Astrocyte (in vitro differentiated cells and primary cell): Measurements from ENCODE around the gene UBALD2. TPM values are rescaled to one million over a fixed set of nuclear protein-coding genes. Genes with fewer than 3 reads are reported as not detected.

Experiments
- DNase-seq: peaks from one replicate; pipeline ENCODE4 v3.0.0-alpha.2; 2010; ENCODE audit warnings: low read depth
- FAIRE-seq: peaks from 2 replicates; lab custom pipeline; 2011; peaks lifted over from hg19 to GRCh38; lab: Jason Lieb, UNC
- H2AFZ ChIP-seq: 2 replicates; pipeline ENCODE4 v1.6.0; 2012; ENCODE audit warnings: low read depth, low read length, inconsistent platforms
- H3K27ac ChIP-seq: 2 replicates; pipeline ENCODE4 v1.5.1; 2011; ENCODE audit warnings: low read depth, low read length, inconsistent platforms
- H3K27me3 ChIP-seq: 2 replicates; pipeline ENCODE4 v1.6.0; 2011; ENCODE audit warnings: low read length, inconsistent platforms; ENCODE audit not compliant: insufficient read depth
- H3K36me3 ChIP-seq: 2 replicates; pipeline ENCODE4 v1.5.1; 2011; ENCODE audit warnings: low read length, inconsistent platforms; ENCODE audit not compliant: insufficient read depth
- H3K4me1 ChIP-seq: 2 replicates; pipeline ENCODE4 v1.5.1; 2011; ENCODE audit warnings: low read length, inconsistent platforms; ENCODE audit not compliant: insufficient read depth
- H3K4me2 ChIP-seq: 2 replicates; pipeline ENCODE4 v1.6.0; 2012; ENCODE audit warnings: low read length, inconsistent platforms
- H3K4me3 ChIP-seq: 2 replicates; pipeline ENCODE4 v1.5.1; 2011; ENCODE audit warnings: low read depth, mild to moderate bottlenecking, low read length, inconsistent platforms; ENCODE audit not compliant: insufficient read depth
- H3K79me2 ChIP-seq: 2 replicates; pipeline ENCODE4 v1.6.0; 2012; ENCODE audit warnings: mild to moderate bottlenecking, low read length, inconsistent platforms; ENCODE audit not compliant: insufficient read depth
- H3K9ac ChIP-seq: 2 replicates; pipeline ENCODE4 v1.6.0; 2012; ENCODE audit warnings: mild to moderate bottlenecking, low read length, inconsistent platforms
- H3K9me3 ChIP-seq: 2 replicates; pipeline ENCODE4 v1.5.1; 2012; ENCODE audit warnings: low read depth, mild to moderate bottlenecking, low read length, inconsistent platforms; ENCODE audit not compliant: insufficient read depth
- H4K20me1 ChIP-seq: 2 replicates; pipeline ENCODE4 v1.6.0; 2012; ENCODE audit warnings: low read length, inconsistent platforms; ENCODE audit not compliant: insufficient read depth
- H3K27ac Mint-ChIP-seq: one replicate; pipeline ENCODE4 v1.8.0; 2021; ENCODE audit warnings: mild to moderate bottlenecking, mixed read lengths; ENCODE audit not compliant: unreplicated experiment
- H3K27me3 Mint-ChIP-seq: one replicate; pipeline ENCODE4 v1.8.0; 2021; ENCODE audit warnings: low read depth, mixed read lengths; ENCODE audit not compliant: unreplicated experiment
- H3K36me3 Mint-ChIP-seq: one replicate; pipeline ENCODE4 v1.8.0; 2021; ENCODE audit warnings: low read depth, mixed read lengths; ENCODE audit not compliant: unreplicated experiment
- H3K4me1 Mint-ChIP-seq: one replicate; pipeline ENCODE4 v1.8.0; 2021; ENCODE audit warnings: low read depth, mixed read lengths; ENCODE audit not compliant: unreplicated experiment
- H3K4me3 Mint-ChIP-seq: one replicate; pipeline ENCODE4 v1.8.0; 2021; ENCODE audit warnings: mild to moderate bottlenecking, moderate library complexity, mixed read lengths; ENCODE audit not compliant: unreplicated experiment
- H3K9me3 Mint-ChIP-seq: one replicate; pipeline ENCODE4 v1.8.0; 2021; ENCODE audit warnings: mild to moderate bottlenecking, mixed read lengths; ENCODE audit not compliant: unreplicated experiment
- CTCF ChIP-seq: IDR thresholded peaks from 2 replicates; pipeline ENCODE4 v1.5.1; 2011; ENCODE audit warnings: low read depth, mild to moderate bottlenecking, inconsistent platforms, low read length, moderate library complexity; ENCODE audit not compliant: insufficient read depth
- EZH2 ChIP-seq: IDR thresholded peaks from 2 replicates; pipeline ENCODE4 v1.6.1; 2012; ENCODE audit warnings: mild to moderate bottlenecking, low read length, inconsistent platforms; ENCODE audit not compliant: insufficient read depth
- total RNA-seq: library from RNA; stranded (reverse); gene quantifications from 2 replicates; pipeline ENCODE4 v1.2.1, GENCODE V29; 2021

UBALD2 gene
- total RNA-seq, 1 donor from 2014 or later: 32.8 TPM

GRCh38 chr17:76276069-76276431, 10.9 kb downstream of the UBALD2 start:
- Histone ChIP-seq H3K27ac (no peak overlapping the region), H4K20me1 (no peaks in the 10 kb centered on the region), H3K27me3 (no peaks in the 10 kb centered on the region), H3K4me2 (no peak overlapping the region), H3K9me3 (no peaks in the 10 kb centered on the region), H3K36me3 (no peaks in the 10 kb centered on the region), H3K4me3 (no peak overlapping the region), H3K79me2 (no peaks in the 10 kb centered on the region), H2AFZ (no peak overlapping the region), H3K9ac (no peak overlapping the region), H3K4me1 (peaks cover 2% of the 10 kb centered on the region)
- no peak for FAIRE-seq
- no peak overlapping the region for H3K27ac Mint-ChIP-seq
- DNase-seq: no peak
- no peaks in the 10 kb centered on the region for H3K9me3 Mint-ChIP-seq
- H3K4me1 Mint-ChIP-seq: peaks cover 5% of the 10 kb centered on the region
- H3K4me3 Mint-ChIP-seq: no peak overlapping the region
- H3K27me3 Mint-ChIP-seq: no peaks in the 10 kb centered on the region
- H3K36me3 Mint-ChIP-seq: peaks cover 3% of the 10 kb centered on the region
- no peak for TF ChIP-seq CTCF
- TF ChIP-seq EZH2: no peak

- TF ChIP-seq EZH2 (no peak), CTCF (no peak)
- Mint-ChIP-seq H3K36me3 (peaks cover 3% of the 10 kb centered on the region), H3K9me3 (no peaks in the 10 kb centered on the region), H3K4me1 (peaks cover 5% of the 10 kb centered on the region), H3K27ac (peak overlapping the region; percentile 53), H3K4me3 (peak overlapping the region; percentile 27), H3K27me3 (no peaks in the 10 kb centered on the region)
- peaks cover 2% of the 10 kb centered on the region for H3K4me1 ChIP-seq
- H3K4me2 ChIP-seq: no peak overlapping the region
- no peaks in the 10 kb centered on the region for H3K27me3 ChIP-seq
- H3K9me3 ChIP-seq: no peaks in the 10 kb centered on the region
- H3K27ac ChIP-seq: no peak overlapping the region
- FAIRE-seq (no peak), DNase-seq (no peak)
- no peaks in the 10 kb centered on the region for H3K79me2 ChIP-seq
- no peak overlapping the region for H3K4me3 ChIP-seq
- no peaks in the 10 kb centered on the region for H4K20me1 ChIP-seq
- H3K9ac ChIP-seq: no peak overlapping the region
- H3K36me3 ChIP-seq: no peaks in the 10 kb centered on the region
- no peak overlapping the region for H2AFZ ChIP-seq
These were observed 11.5 kb downstream of the UBALD2 start for GRCh38 chr17:76276461-76277299.
